HG03342 (cell line): Measurements from ENCODE around the gene RNF135.
"Not testable (repeated sequence)": the region's sequence is repeated elsewhere in the genome, so short reads cannot be mapped to it uniquely, and the experiment has no call there.

Source experiments
- ATAC-seq: cut with Tn5 transposase; IDR thresholded peaks from one replicate; pipeline ENCODE4 v1.9.1; 2021; ENCODE audit warnings: mild to moderate bottlenecking, moderate library complexity; ENCODE audit not compliant: unreplicated experiment

Gene RNF135

GRCh38 chr17:30954046-30954830 is 16.6 kb upstream of the RNF135 start:
- no peak for ATAC-seq

- no peak for ATAC-seq
Measured at GRCh38 chr17:30956764-30957374, 14.0 kb upstream of the RNF135 start.

- no peak for ATAC-seq
Measured at GRCh38 chr17:30957741-30958140, 13.1 kb upstream of the RNF135 start.

GRCh38 chr17:30958187-30958586 is 12.7 kb upstream of the RNF135 start:
- no peak for ATAC-seq

GRCh38 chr17:30961209-30962188 is 9.3 kb upstream of the RNF135 start:
- ATAC-seq: peak; percentile 52

- ATAC-seq: not testable (repeated sequence)
Measured at GRCh38 chr17:30964312-30964711, 6.5 kb upstream of the RNF135 start.

GRCh38 chr17:30964876-30965275 is 6.0 kb upstream of the RNF135 start:
- ATAC-seq: no peak

- no peak for ATAC-seq
Measured at GRCh38 chr17:30965686-30966085, 5.2 kb upstream of the RNF135 start.

- not testable (repeated sequence) for ATAC-seq
Measured at GRCh38 chr17:30967911-30968310, 2.9 kb upstream of the RNF135 start.

- ATAC-seq: no peak
Measured at GRCh38 chr17:30969989-30970830, 629 bp upstream of the RNF135 start.

GRCh38 chr17:30975042-30975820 is 4.4 kb downstream of the RNF135 start:
- no peak for ATAC-seq

GRCh38 chr17:30979919-30980318 is 9.1 kb downstream of the RNF135 start:
- ATAC-seq: not testable (repeated sequence)

- no peak for ATAC-seq
Measured at GRCh38 chr17:30981531-30982519, 11.0 kb downstream of the RNF135 start.

GRCh38 chr17:30982855-30983254 is 12.0 kb downstream of the RNF135 start:
- no peak for ATAC-seq

GRCh38 chr17:30990458-30990857 is 19.6 kb downstream of the RNF135 start:
- ATAC-seq: no peak

GRCh38 chr17:30992551-30992950 is 21.7 kb downstream of the RNF135 start:
- no peak for ATAC-seq

- no peak for ATAC-seq
Measured at GRCh38 chr17:30995347-30995746, 24.5 kb downstream of the RNF135 start.

GRCh38 chr17:30996486-30996885 is 25.6 kb downstream of the RNF135 start:
- no peak for ATAC-seq
